ENCODE results near the gene ELP4.

The ELP4 gene

DNA sequence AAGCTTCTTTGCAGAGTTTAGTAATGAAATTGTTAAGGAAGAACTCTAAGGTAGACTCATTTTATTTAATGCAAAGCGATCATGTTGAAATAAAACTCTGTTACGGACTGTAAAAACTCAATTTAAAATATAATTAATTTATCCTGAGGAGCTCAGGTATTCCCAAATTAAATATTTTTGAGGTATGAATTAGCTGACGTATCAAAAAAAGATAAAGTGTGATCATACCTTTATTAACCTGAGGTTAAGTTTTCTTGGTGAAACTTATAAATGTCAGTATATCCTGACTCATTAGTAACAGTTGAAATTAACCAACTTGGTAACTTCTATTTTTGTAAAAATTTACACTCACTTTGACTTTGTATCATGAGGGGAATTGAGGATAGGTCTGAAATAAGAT lies 171.2 kb downstream of the ELP4 start (continued):
- TF ChIP-seq, protein P1, sequence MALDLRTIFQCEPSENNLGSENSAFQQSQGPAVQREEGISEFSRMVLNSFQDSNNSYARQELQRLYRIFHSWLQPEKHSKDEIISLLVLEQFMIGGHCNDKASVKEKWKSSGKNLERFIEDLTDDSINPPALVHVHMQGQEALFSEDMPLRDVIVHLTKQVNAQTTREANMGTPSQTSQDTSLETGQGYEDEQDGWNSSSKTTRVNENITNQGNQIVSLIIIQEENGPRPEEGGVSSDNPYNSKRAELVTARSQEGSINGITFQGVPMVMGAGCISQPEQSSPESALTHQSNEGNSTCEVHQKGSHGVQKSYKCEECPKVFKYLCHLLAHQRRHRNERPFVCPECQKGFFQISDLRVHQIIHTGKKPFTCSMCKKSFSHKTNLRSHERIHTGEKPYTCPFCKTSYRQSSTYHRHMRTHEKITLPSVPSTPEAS (tag by site-specific recombination; IDR thresholded peaks at IDR 0.05), result no peak
- TF ChIP-seq ZNF274 (IDR thresholded peaks at IDR 0.05; ENCODE audit: low read length), result no peak
- TF ChIP-seq ZNF274 (tag by site-specific recombination; IDR thresholded peaks at IDR 0.05; ENCODE audit: borderline replicate concordance), result no peak
- TF ChIP-seq, protein P2, sequence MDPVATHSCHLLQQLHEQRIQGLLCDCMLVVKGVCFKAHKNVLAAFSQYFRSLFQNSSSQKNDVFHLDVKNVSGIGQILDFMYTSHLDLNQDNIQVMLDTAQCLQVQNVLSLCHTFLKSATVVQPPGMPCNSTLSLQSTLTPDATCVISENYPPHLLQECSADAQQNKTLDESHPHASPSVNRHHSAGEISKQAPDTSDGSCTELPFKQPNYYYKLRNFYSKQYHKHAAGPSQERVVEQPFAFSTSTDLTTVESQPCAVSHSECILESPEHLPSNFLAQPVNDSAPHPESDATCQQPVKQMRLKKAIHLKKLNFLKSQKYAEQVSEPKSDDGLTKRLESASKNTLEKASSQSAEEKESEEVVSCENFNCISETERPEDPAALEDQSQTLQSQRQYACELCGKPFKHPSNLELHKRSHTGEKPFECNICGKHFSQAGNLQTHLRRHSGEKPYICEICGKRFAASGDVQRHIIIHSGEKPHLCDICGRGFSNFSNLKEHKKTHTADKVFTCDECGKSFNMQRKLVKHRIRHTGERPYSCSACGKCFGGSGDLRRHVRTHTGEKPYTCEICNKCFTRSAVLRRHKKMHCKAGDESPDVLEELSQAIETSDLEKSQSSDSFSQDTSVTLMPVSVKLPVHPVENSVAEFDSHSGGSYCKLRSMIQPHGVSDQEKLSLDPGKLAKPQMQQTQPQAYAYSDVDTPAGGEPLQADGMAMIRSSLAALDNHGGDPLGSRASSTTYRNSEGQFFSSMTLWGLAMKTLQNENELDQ (tag by site-specific recombination; IDR thresholded peaks at IDR 0.05; ENCODE audit: low read depth), result no peak
- TF ChIP-seq ZFHX2 (tag by site-specific recombination; conservative IDR thresholded peaks at IDR 0.05), result no peak
- no peak for TF ChIP-seq ZNF37A (tag by site-specific recombination; IDR thresholded peaks at IDR 0.05)
- no peak for TF ChIP-seq ZNF24 (tag by site-specific recombination; IDR thresholded peaks at IDR 0.05)
- TF ChIP-seq ZNF138 (tag by site-specific recombination; IDR thresholded peaks at IDR 0.05; ENCODE audit: borderline replicate concordance), result no peak

DNA sequence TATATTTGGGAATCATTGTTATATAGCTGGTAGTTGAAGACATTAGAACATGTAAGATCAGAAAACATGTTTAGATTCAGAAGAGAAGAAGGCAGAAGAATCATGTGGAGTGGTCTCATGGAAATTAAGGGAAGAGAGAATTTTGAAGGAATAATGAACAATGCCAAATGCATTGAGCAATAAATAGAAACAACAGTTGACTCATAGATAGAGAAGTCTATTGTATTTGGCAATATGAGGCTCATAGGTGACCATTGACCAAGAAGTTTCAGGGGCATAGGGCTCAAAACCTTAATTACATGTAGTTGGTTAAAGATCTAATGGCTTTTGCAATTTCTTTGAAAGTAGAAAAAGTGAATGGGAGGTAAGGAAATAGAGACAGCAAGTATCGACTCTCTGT lies 177.7 kb downstream of the ELP4 start:
- Histone ChIP-seq H3K4me3 (ENCODE audit: low read depth, low read length) (no peak overlapping the region), H3K4me1 (ENCODE audit: control insufficient read depth, insufficient read depth, low read length) (peaks cover 3% of the 10 kb centered on the region), H3K36me3 (ENCODE audit: control insufficient read depth in 2 of 2, insufficient read depth in 1 of 2, low read length in 2 of 2) (no peaks in the 10 kb centered on the region), H3K27ac (ENCODE audit: extremely low read depth, low read depth, low read length) (no peak overlapping the region), H3K9me3 (ENCODE audit: control insufficient read depth, insufficient read depth, low read depth, low read length) (no peaks in the 10 kb centered on the region)
- TF ChIP-seq ZBTB1 (tag by site-specific recombination; IDR thresholded peaks at IDR 0.05) (no peak), EGR2 (tag by site-specific recombination; IDR thresholded peaks at IDR 0.05; ENCODE audit: low read depth) (no peak), ZNF138 (tag by site-specific recombination; IDR thresholded peaks at IDR 0.05; ENCODE audit: borderline replicate concordance) (no peak), ZBTB20 (tag by site-specific recombination; IDR thresholded peaks at IDR 0.05) (no peak), IKZF3 (tag by site-specific recombination; IDR thresholded peaks at IDR 0.05) (no peak), ZNF555 (tag by site-specific recombination; conservative IDR thresholded peaks at IDR 0.05) (no peak)
- POLR2A ChIA-PET, result no interaction called here
- CTCF ChIA-PET, result interaction anchor here (1.4 kb wide), 1 partner anchor 46 kb away, joined by 3 read pairs; no protein-coding TSS in a partner anchor

DNA sequence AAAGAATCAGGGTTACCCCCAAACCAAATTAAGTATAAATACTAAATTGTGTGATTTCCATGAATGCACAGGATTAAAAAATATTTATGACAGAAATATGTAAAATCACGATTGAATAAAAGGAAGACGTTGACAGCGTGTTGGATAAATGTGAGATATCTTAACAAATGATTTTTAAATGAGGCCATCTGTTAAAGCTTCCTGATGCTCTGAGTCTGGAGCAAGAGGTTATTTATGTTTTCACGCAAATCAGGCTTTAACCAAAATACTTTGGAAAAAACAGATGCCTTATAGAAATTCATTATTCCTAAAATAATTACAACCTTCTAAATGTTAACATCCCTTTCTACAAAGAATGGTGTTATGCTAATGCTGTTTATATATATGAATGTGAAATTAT lies 178.3 kb downstream of the ELP4 start:
- no peak overlapping the region for H3K27ac ChIP-seq (ENCODE audit: extremely low read depth, low read depth, low read length)
- H3K9me3 ChIP-seq (ENCODE audit: control insufficient read depth, insufficient read depth, low read depth, low read length), result no peaks in the 10 kb centered on the region
- H3K36me3 ChIP-seq (ENCODE audit: control insufficient read depth in 2 of 2, insufficient read depth in 1 of 2, low read length in 2 of 2), result no peaks in the 10 kb centered on the region
- no peak for TF ChIP-seq ZNF10 (tag by site-specific recombination; IDR thresholded peaks at IDR 0.05)
- no peak for TF ChIP-seq ZNF248 (tag by site-specific recombination; IDR thresholded peaks at IDR 0.05)
- TF ChIP-seq ZNF623 (tag by site-specific recombination; IDR thresholded peaks at IDR 0.05), result no peak
- TF ChIP-seq ZNF37A (tag by site-specific recombination; IDR thresholded peaks at IDR 0.05), result no peak
- no peak for TF ChIP-seq ZNF146 (tag by site-specific recombination; IDR thresholded peaks at IDR 0.05)
- TF ChIP-seq HOXD13 (CRISPR knock-in tag; IDR thresholded peaks at IDR 0.05; ENCODE audit: borderline replicate concordance), result no peak
- peaks cover 3% of the 10 kb centered on the region for H3K4me1 ChIP-seq (ENCODE audit: control insufficient read depth, insufficient read depth, low read length)
- ChIA-PET CTCF (interaction anchor here (1.4 kb wide), 1 partner anchor 46 kb away, joined by 3 read pairs; no protein-coding TSS in a partner anchor), POLR2A (no interaction called here)
- H3K4me3 ChIP-seq (ENCODE audit: low read depth, low read length), result no peak overlapping the region

DNA sequence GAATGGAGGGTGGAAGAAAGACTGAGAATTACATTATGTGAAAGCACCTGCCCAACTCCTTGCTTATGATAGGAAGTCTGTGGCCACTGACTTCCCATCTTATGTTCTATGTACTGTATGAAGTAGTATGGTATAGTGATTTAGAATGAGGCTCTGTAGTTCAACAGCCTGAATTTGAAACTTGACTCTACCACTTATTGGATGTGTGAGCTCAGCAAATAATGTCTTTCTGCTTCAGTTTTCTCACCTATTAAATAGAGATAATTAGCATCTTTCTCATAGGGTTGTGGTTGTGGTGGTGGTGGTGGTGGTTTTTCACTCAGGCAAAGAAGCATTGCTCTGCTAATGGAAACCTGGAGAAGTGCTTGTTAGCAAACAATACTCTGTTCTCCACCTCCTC lies 180.0 kb downstream of the ELP4 start:
- Histone ChIP-seq H3K27ac (ENCODE audit: extremely low read depth, low read depth, low read length) (no peak overlapping the region), H3K36me3 (ENCODE audit: control insufficient read depth in 2 of 2, insufficient read depth in 1 of 2, low read length in 2 of 2) (no peaks in the 10 kb centered on the region), H3K9me3 (ENCODE audit: control insufficient read depth, insufficient read depth, low read depth, low read length) (no peaks in the 10 kb centered on the region), H3K4me1 (ENCODE audit: control insufficient read depth, insufficient read depth, low read length) (peaks cover 3% of the 10 kb centered on the region), H3K4me3 (ENCODE audit: low read depth, low read length) (no peak overlapping the region)
- ChIA-PET POLR2A (no interaction called here), CTCF (interaction anchor here (1.3 kb wide), 1 partner anchor 12 kb away, joined by 3 read pairs; no protein-coding TSS in a partner anchor)
- TF ChIP-seq ZNF501 (tag by site-specific recombination; IDR thresholded peaks at IDR 0.05) (no peak), ZBTB8A (tag by site-specific recombination; IDR thresholded peaks at IDR 0.05) (no peak), SP7 (tag by site-specific recombination; IDR thresholded peaks at IDR 0.05) (no peak), ZNF132 (tag by site-specific recombination; IDR thresholded peaks at IDR 0.05; ENCODE audit: borderline replicate concordance) (no peak), ZFP41 (tag by site-specific recombination; IDR thresholded peaks at IDR 0.05; ENCODE audit: borderline replicate concordance) (no peak), ZNF335 (tag by site-specific recombination; conservative IDR thresholded peaks at IDR 0.05) (no peak), ZBTB48 (tag by site-specific recombination; IDR thresholded peaks at IDR 0.05) (no peak), ZNF433 (tag by site-specific recombination; IDR thresholded peaks at IDR 0.05; ENCODE audit: low read depth) (no peak)
- TF ChIP-seq, protein P3, sequence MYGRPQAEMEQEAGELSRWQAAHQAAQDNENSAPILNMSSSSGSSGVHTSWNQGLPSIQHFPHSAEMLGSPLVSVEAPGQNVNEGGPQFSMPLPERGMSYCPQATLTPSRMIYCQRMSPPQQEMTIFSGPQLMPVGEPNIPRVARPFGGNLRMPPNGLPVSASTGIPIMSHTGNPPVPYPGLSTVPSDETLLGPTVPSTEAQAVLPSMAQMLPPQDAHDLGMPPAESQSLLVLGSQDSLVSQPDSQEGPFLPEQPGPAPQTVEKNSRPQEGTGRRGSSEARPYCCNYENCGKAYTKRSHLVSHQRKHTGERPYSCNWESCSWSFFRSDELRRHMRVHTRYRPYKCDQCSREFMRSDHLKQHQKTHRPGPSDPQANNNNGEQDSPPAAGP (tag by site-specific recombination; IDR thresholded peaks at IDR 0.05), result no peak

All from HEK293 (cell line).